ENCODE results near the gene MRPL44. TPM values are rescaled to one million over a fixed set of nuclear protein-coding genes. Genes with fewer than 3 reads are reported as not detected.
A peak's percentile ranks its signal among the peaks of the same experiment; 100 is the strongest.

The MRPL44 gene
- total RNA-seq, 1 donor from 2014 or later: 32.6 TPM

DNA sequence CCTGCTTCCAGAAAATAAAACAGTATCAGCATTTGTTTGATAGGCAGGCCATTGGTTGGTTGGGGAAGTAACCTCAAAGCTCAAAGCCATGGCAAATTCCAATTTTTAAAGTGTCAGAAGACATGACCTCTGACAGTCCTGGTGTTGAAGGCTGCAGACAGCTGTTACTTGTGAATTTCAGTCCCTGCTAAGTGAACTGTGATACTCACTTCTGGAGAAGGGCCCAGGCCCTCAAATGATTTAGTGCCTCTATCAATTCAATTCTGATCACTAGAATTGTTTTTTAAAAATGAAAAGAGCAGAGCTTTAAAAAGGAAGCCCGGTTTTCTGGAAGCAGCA is 23.1 kb downstream of the MRPL44 start:
- H3K4me1 Mint-ChIP-seq (ENCODE audit: low read depth, unreplicated experiment): peaks cover 20% of the 10 kb centered on the region
- H3K36me3 Mint-ChIP-seq (ENCODE audit: low read depth, unreplicated experiment): peaks cover 16% of the 10 kb centered on the region

DNA sequence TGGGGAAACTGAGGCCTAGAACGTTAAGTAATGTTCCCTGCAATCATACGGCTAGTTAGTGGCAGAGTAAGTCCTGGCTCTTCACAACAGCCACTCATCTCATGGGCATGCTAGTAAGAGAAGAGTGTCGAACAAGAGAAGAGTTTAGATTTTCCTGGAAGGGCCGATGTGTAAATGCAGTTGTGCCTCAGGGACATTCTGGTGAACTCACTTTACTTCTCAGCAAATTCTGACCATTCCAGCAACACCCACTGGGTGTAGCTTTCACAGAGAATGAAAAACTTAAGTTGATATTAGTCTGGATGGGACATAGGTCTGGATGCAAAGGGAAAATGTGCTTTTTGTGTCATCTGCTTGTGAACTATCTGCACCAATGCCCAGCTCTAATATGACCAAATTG is 23.5 kb downstream of the MRPL44 start:
- H3K9me3 Mint-ChIP-seq (ENCODE audit: unreplicated experiment): no peaks in the 10 kb centered on the region
- H3K4me1 ChIP-seq (ENCODE audit: insufficient read depth, low read length): peaks cover 5% of the 10 kb centered on the region
- H3K27ac Mint-ChIP-seq (ENCODE audit: unreplicated experiment): no peak overlapping the region
- no peak overlapping the region for H3K4me3 ChIP-seq (ENCODE audit: insufficient read depth, low read depth, low read length)
- H3K9me3 ChIP-seq (ENCODE audit: insufficient read depth, low read depth, low read length): no peaks in the 10 kb centered on the region
- peaks cover 16% of the 10 kb centered on the region for H3K36me3 Mint-ChIP-seq (ENCODE audit: low read depth, unreplicated experiment)
- no peak overlapping the region for H2AFZ ChIP-seq (ENCODE audit: low read depth, low read length)
- no peaks in the 10 kb centered on the region for H3K27me3 ChIP-seq (ENCODE audit: insufficient read depth, low read length)
- no peaks in the 10 kb centered on the region for H3K27me3 Mint-ChIP-seq (ENCODE audit: low read depth, unreplicated experiment)
- no peak overlapping the region for H3K27ac ChIP-seq (ENCODE audit: low read depth, low read length)
- DNase-seq (ENCODE audit: low read depth) (no peak), FAIRE-seq (no peak)
- no peak overlapping the region for H3K4me2 ChIP-seq (ENCODE audit: low read length)
- H3K36me3 ChIP-seq (ENCODE audit: insufficient read depth, low read length): peaks cover 11% of the 10 kb centered on the region
- peaks cover 20% of the 10 kb centered on the region for H3K4me1 Mint-ChIP-seq (ENCODE audit: low read depth, unreplicated experiment)
- H3K9ac ChIP-seq (ENCODE audit: low read length): no peak overlapping the region
- TF ChIP-seq EZH2 (IDR thresholded peaks at IDR 0.05; ENCODE audit: insufficient read depth, low read length): no peak
- TF ChIP-seq, protein P1, sequence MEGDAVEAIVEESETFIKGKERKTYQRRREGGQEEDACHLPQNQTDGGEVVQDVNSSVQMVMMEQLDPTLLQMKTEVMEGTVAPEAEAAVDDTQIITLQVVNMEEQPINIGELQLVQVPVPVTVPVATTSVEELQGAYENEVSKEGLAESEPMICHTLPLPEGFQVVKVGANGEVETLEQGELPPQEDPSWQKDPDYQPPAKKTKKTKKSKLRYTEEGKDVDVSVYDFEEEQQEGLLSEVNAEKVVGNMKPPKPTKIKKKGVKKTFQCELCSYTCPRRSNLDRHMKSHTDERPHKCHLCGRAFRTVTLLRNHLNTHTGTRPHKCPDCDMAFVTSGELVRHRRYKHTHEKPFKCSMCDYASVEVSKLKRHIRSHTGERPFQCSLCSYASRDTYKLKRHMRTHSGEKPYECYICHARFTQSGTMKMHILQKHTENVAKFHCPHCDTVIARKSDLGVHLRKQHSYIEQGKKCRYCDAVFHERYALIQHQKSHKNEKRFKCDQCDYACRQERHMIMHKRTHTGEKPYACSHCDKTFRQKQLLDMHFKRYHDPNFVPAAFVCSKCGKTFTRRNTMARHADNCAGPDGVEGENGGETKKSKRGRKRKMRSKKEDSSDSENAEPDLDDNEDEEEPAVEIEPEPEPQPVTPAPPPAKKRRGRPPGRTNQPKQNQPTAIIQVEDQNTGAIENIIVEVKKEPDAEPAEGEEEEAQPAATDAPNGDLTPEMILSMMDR (IDR thresholded peaks at IDR 0.05; ENCODE audit: insufficient read depth, low read depth, low read length): no peak
- H3K79me2 ChIP-seq (ENCODE audit: insufficient read depth, low read length): no peaks in the 10 kb centered on the region
- no peaks in the 10 kb centered on the region for H4K20me1 ChIP-seq (ENCODE audit: insufficient read depth, low read length)
- H3K4me3 Mint-ChIP-seq (ENCODE audit: unreplicated experiment): no peak overlapping the region

More for the DNA sequence above, 23.1 kb downstream of the MRPL44 start:
- Mint-ChIP-seq H3K27ac (ENCODE audit: unreplicated experiment) (peak overlapping the region; percentile 26), H3K4me3 (ENCODE audit: unreplicated experiment) (no peak overlapping the region), H3K27me3 (ENCODE audit: low read depth, unreplicated experiment) (no peaks in the 10 kb centered on the region), H3K9me3 (ENCODE audit: unreplicated experiment) (no peaks in the 10 kb centered on the region)
- no peak for DNase-seq (ENCODE audit: low read depth)
- H4K20me1 ChIP-seq (ENCODE audit: insufficient read depth, low read length): no peaks in the 10 kb centered on the region
- H3K79me2 ChIP-seq (ENCODE audit: insufficient read depth, low read length): no peaks in the 10 kb centered on the region
- no peaks in the 10 kb centered on the region for H3K27me3 ChIP-seq (ENCODE audit: insufficient read depth, low read length)
- H3K4me2 ChIP-seq (ENCODE audit: low read length): no peak overlapping the region
- TF ChIP-seq, protein P1 (IDR thresholded peaks at IDR 0.05; ENCODE audit: insufficient read depth, low read depth, low read length): no peak
- no peak for TF ChIP-seq EZH2 (IDR thresholded peaks at IDR 0.05; ENCODE audit: insufficient read depth, low read length)
- H3K4me3 ChIP-seq (ENCODE audit: insufficient read depth, low read depth, low read length): no peak overlapping the region
- H3K36me3 ChIP-seq (ENCODE audit: insufficient read depth, low read length): peaks cover 11% of the 10 kb centered on the region
- H3K9me3 ChIP-seq (ENCODE audit: insufficient read depth, low read depth, low read length): no peaks in the 10 kb centered on the region
- no peak overlapping the region for H3K27ac ChIP-seq (ENCODE audit: low read depth, low read length)
- H2AFZ ChIP-seq (ENCODE audit: low read depth, low read length): no peak overlapping the region
- no peak for FAIRE-seq
- peaks cover 5% of the 10 kb centered on the region for H3K4me1 ChIP-seq (ENCODE audit: insufficient read depth, low read length)
- H3K9ac ChIP-seq (ENCODE audit: low read length): no peak overlapping the region

DNA sequence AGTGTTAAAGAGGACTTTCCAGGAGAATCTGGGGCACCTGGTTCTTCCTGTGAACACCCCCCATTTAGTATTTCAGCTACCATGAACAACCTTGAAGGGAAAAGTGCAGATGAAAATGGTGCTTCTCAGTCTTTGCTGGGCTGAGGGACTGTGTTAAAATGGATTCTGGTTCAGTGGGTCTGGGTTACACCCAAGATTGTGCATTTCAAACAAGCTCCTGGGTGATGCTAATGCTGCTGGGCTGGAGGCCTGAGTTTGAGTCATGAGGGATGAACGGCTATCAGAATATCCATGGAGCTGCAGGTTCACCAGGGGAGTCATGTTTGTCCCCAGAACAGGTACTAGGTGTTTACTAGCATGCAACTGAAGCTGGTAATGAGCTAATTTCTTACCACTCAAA is 24.0 kb downstream of the MRPL44 start:
- no peak for TF ChIP-seq EZH2 (IDR thresholded peaks at IDR 0.05; ENCODE audit: insufficient read depth, low read length)
- TF ChIP-seq, protein P1 (IDR thresholded peaks at IDR 0.05; ENCODE audit: insufficient read depth, low read depth, low read length): no peak
- H3K36me3 Mint-ChIP-seq (ENCODE audit: low read depth, unreplicated experiment): peaks cover 16% of the 10 kb centered on the region
- no peaks in the 10 kb centered on the region for H3K27me3 ChIP-seq (ENCODE audit: insufficient read depth, low read length)
- FAIRE-seq: no peak
- H3K27ac ChIP-seq (ENCODE audit: low read depth, low read length): no peak overlapping the region
- no peaks in the 10 kb centered on the region for H3K79me2 ChIP-seq (ENCODE audit: insufficient read depth, low read length)
- peaks cover 11% of the 10 kb centered on the region for H3K36me3 ChIP-seq (ENCODE audit: insufficient read depth, low read length)
- no peak overlapping the region for H3K4me3 ChIP-seq (ENCODE audit: insufficient read depth, low read depth, low read length)
- no peak overlapping the region for H3K4me2 ChIP-seq (ENCODE audit: low read length)
- peaks cover 5% of the 10 kb centered on the region for H3K4me1 ChIP-seq (ENCODE audit: insufficient read depth, low read length)
- H3K9me3 ChIP-seq (ENCODE audit: insufficient read depth, low read depth, low read length): no peaks in the 10 kb centered on the region
- H3K27me3 Mint-ChIP-seq (ENCODE audit: low read depth, unreplicated experiment): no peaks in the 10 kb centered on the region
- no peak overlapping the region for H3K9ac ChIP-seq (ENCODE audit: low read length)
- H4K20me1 ChIP-seq (ENCODE audit: insufficient read depth, low read length): no peaks in the 10 kb centered on the region
- H3K27ac Mint-ChIP-seq (ENCODE audit: unreplicated experiment): no peak overlapping the region
- no peak overlapping the region for H2AFZ ChIP-seq (ENCODE audit: low read depth, low read length)
- no peak overlapping the region for H3K4me3 Mint-ChIP-seq (ENCODE audit: unreplicated experiment)
- no peak for DNase-seq (ENCODE audit: low read depth)
- no peaks in the 10 kb centered on the region for H3K9me3 Mint-ChIP-seq (ENCODE audit: unreplicated experiment)
- peaks cover 20% of the 10 kb centered on the region for H3K4me1 Mint-ChIP-seq (ENCODE audit: low read depth, unreplicated experiment)

Measured in astrocyte (in vitro differentiated cells and primary cell).